Pulmonary artery endothelial cell (primary cell): ENCODE data around the gene GRAMD1B. TPM values are rescaled to one million over a fixed set of nuclear protein-coding genes. Genes with fewer than 3 reads are reported as not detected.
A peak's percentile ranks its signal among the peaks of the same experiment; 100 is the strongest.

ENCODE experiments used
- DNase-seq: peaks from one replicate; pipeline ENCODE4 v3.0.0-alpha.2; 2011; ENCODE audit warnings: low read depth, low spot score
- total RNA-seq: library from RNA; depleted of rRNA; stranded (reverse); fragments of >200 nt; gene quantifications from 2 replicates; pipeline ENCODE4 v1.2.3, GENCODE V29; 2014

Gene GRAMD1B
- total RNA-seq, 1 donor from 2014 or later, result 2.8 TPM

DNA sequence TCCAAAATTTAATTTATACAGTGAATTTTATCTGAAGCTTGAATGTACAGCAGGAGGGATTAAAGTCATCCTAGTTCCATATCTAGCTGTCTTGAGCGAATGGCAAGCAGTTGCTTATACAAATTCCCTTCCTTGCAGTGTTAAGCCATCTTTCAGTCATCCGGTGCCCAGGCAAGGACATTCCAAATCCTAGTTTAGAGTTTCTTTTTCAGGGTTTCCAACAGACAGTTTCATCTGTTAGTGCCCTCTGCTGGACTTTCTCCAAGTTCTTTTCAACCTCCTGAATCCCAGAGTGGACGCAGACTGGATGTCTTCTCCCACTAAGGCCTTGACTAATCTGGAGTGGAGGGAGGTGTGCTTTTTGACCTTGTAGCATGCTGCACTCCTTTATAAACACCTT lies 45.4 kb downstream of the GRAMD1B start:
- DNase-seq, result no peak

DNA sequence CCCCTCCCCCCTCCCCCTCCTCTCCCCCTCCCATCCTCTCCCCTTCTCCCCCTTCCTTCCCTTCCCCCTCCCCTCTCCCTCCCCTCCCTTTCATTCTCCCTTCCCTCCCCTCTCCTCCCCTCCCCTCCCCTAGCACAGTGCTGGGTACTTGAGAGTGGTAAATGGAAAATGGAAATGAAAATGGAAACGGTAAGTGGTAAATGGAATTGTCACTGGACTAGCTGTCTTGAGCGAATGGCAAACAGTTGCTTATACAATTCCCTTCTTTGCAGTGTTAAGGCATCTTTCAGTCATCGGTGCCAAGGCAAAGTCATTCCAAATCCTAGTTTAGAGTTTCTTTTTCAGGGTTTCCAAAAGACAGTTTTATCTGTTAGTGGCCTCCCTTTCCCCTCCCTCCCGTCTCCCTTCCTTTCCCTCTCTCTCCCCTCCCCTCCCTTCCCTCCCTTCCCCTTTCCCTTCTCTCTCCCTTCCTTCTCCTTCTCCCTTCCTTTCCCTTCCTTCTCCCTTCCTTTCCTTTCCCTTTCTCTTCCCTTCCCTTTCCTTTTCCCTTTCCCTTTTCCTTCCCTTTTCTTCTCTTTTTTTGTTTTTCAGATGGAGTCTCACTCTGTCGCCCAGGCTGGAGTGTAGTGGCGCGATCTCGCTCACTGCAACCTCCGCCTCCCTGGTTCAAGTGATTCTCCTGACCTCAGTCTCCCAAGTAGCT lies 47.3 kb downstream of the GRAMD1B start:
- DNase-seq, result no peak

DNA sequence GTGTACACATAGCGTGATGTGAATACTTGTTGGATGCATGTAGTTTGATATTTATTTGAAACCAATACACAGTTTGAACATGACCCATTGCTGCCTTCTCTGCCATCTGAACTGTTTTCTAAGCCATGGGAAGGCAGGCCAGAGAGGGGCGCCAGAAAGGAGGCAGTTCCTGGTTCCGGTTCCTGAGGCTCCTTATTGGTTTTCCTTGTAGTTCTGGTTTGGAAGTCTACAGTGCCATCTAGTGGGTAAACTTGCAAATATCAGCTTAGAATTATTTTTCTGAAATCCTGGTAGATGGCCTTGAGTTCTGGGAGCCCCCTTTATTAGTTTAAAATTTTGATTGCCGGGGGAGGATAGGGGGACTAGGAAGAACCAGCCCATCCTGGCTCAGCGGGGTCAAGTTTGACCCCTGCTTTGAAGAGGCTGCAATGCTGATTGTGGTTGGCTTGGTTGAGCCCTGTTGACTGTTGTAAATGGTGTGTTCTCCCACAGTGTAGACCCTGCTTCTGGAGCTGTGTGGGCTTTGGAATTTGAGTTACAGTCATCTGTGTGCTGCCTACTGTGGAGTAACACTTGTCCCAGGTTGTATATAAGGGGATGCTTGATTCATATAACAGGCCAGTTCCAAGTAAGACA lies 48.4 kb downstream of the GRAMD1B start:
- peak; percentile 46 for DNase-seq

DNA sequence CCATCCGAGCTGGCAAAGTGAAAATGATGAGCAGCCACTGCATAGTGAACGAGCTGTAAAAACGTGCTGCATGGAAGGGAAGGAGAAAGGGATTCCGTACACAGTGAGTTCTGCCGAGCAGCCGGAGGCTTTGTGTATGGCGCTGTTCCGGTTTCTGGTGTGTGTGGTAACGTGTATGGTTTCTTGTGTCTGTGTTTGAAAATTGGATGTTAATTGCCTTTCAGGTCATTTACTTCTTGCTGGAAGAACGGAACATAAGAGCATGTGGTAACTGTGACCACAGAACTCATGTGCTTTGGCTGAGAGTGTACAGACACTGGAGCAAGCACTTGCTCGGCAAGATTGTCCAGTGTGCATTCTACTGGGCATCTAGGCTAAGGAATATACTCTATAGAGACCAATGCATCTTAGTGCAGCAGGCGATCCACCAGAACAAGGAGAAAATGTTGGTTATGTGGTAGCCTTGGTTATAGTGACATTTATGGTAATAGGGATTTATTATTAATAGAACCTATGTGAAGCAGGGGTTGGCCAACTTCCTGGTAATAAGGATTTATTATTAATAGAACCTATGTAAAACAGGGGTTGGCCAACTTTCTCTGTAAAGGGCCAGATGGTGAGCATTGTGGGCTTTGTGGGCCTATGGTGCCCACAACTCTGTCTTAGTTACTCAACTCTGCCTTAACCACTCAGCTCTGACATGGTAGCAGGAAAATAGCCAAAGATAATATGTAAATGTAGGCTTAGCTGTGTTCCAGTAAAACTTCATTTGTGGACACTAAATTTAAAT lies 49.2 kb downstream of the GRAMD1B start:
- no peak for DNase-seq

DNA sequence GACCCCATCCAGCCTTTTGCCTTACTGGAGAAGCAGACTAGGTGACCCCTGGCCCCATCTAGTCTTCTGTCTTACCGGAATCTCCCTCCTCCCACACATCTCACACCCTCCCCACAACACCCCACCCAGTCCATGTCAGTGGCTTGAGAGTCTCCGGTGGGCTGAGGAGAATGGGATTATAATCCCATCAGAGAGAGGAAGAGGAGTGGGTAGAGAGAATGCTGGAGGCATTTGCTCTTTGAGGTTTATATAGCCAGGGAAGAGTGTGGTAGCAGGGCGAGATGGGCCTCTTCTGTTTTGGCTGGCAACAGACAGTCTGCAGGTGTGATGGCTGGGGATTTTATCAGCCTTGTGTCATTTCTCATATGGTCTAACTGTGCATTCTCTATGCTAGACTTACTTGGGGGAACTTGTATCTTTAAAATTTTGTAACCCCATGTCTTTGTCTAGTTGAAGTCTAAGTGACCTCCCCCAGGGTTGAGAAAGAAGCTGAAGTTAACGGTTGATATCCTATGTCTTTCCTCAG lies 50.3 kb downstream of the GRAMD1B start:
- no peak for DNase-seq

DNA sequence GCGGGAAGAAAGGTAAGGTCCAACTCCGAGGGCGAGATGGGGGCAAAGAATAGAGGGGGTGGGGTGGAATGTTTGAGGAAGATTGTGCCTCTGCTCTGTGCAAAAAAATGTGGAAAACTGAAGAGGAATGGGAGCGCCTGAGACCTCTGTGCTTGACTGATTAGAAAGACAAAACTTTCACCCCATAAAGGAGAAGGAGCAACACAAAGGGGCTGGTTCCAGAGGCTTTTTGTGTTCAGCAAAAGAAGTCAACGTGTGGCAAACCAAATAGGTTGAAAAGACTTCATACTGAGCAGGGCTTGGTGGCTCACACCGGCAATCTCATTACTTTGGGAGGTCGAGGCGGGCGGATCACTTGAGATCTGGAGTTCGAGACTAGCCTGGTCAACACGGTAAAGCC lies 50.8 kb downstream of the GRAMD1B start:
- no peak for DNase-seq

DNA sequence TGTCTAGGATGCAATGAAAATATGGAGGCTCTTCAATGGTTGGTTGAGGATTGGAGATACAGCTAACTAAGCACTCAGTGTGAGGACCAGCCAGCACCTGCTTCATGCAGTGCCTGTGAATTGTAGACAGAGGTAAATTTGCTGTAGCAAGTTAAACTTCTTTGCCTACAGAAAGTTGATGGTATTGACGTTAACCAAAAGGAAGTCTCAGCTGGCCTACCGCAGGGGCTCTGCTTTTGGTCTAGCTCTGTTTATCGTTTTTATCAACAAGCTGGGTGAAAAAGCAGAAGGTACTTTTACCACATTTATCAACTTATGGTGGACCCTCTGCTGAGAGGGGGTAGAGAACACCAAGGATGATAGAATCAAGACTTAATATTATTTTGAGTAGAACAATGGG lies 51.6 kb downstream of the GRAMD1B start:
- DNase-seq, result no peak

DNA sequence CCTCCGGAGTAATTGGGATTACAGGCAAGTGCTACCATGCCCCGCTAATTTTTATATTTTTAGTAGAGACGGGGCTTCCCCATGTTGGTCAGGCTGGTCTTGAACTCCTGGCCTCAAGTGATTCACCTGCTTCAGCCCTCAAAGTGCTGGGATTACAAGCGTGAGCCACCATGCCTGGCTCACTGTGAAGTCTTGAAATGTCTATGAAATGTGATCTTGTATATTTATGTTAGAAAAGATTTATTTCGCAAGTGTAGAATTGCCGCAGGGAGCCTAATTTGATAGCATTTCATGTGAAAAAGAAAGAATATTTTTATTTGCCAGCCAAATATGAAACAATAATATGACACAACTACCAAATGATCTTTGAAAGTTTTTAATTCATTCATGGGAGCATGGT lies 52.1 kb downstream of the GRAMD1B start:
- DNase-seq, result no peak

DNA sequence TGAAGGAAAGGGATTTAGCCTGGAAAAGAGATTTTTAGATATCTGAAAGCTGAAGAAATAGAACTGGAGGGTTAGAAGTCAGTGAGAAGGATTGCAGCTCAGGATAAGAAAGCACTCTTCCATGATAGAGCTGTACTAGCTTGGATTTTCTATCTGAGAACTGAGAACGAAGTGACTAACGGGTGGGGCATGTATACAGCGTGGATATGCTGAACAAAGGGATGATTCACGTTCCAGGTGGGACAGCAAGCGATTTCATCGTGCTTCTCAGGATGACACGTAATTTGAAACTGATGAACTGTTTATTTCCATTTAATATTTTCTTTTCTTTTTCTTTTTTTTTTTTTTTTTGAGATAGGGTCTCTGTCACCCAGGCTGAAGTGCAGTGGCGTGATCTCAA lies 53.0 kb downstream of the GRAMD1B start:
- no peak for DNase-seq

DNA sequence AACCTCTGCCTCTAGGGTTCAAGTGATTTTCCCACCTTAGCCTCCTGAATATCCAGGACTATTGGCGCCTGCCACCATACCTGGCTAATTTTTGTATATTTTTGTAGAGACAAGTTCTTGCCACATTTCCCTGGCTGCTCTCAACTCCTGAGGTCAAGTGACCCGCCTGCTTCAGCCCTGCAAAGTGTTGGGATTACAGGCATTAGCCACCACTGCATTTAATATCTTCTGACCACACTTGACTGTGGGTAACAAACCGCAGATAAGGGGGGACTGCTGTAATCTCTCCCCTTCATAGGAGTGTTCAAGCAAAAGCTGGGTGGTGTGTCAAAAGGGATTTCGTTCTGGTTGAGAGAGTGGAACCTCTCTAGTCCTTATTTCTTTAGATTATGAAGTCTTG lies 53.4 kb downstream of the GRAMD1B start:
- no peak for DNase-seq

DNA sequence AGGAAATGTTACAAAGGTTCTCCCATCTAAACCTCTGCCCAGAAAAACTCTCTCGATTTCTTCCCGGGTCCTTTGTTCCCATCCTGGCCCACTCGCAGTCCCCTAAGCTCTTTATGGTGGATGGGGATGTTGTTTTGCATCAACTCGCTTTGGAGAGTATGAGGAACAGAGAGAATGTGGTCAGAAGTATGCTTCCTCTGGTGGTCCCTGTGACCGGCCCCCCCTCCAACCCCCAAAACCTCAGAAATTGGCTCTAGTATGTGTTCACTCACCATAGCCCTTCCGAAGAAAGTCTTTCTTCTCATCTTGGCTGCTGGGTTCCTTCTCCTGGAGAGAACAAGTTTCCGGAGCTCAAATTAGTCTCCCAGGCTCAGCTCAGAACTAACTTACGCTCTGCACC lies 54.4 kb downstream of the GRAMD1B start:
- DNase-seq, result no peak

DNA sequence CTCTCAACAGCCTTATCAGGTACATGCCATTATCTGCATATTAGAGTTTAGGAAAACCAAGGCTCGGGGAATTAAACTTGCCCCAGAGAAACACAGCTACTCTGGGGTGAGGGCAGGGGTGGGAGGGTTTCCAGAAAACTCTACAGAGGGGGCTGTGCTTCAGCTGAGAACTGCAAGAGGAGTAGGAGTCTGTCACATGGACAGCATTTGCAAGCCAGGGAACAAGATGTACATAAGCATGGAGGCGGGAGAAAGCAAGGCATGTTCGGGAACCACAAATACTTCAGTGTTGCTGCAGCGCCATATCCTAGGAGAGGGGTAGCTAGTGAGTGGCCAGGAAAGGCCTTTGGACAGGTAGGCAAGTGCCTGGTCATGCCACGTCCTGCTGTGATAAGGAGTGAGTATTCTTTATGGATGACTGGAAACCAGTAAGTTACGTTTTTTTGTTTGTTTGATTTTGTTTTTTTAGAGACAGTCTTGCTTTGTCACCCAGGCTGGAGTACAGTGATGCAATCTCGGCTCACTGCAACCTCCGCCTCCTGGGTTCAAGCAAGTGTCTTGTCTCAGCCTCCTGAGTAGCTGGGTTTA lies 57.2 kb downstream of the GRAMD1B start:
- DNase-seq, result no peak

DNA sequence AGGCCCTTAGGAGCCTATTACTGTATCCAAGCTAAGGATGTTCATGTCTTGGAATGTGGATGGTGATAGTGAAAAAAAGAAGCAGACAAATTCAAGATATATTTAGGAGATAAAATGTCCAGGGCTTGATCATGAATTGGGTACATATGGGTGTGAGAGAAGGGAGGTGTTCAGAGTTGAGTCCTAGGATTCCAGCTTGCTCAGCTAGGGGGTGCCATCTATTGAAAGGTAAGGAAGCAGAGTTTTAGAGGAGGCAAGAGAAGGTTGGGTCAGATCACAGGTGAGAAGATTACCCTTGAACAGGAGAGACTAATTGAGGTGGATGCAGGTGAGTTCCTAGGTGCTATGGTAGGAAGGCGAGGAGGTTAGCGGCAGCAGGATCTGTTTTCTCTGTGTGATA lies 60.5 kb downstream of the GRAMD1B start:
- no peak for DNase-seq

DNA sequence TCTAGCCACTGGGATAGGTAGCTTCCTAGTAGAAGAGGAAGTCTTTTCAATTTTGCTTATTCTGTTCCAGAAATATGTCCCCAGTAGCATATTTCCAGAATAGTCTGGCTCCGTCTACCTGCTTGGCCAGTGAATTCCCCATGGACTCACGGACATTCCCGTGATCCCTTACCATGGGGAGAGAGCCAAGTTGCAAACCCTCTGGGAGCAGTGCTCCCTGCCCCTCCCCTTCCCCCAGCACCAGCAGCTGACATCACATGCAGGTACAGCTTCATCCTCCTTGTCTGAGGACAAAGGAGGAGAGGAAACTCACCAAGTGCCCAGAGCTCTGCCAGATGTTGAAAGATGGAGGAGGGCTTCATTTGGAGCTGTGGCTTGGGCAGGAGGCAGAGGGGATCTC lies 61.2 kb downstream of the GRAMD1B start:
- no peak for DNase-seq

DNA sequence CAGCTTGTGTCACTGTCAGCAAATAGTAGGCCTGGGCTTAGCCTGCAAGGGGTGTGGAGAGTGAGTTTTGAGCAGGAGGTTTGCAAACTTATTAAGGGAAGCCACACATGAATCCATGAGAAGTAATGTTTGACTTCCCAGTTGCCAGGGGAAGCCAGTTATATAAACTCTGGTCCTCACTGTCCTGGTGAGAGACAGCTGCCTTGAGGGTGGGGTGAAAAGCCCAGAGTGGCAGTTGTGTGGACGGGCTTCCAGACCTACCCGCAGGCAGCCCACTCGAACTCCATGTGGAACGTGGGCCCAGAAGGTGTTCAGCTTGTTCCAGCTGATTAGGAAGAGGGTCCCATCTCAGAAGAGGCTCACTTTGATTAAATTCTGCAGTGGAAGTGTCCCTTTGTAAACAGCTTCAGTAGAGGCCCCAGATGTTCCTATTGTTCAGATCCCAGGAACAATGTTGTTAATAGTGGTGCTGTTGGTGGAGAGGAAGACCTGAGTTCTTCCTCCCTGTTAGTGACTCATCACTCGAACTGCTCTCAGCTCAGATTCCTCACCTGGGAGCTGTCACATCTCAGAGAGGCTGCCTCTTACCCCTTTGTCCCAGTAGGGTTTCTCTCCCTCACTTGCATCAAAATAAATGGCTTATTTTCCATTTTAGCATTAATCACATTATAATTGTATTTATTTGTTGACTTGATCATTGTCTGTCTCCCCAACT lies 63.4 kb downstream of the GRAMD1B start:
- no peak for DNase-seq

DNA sequence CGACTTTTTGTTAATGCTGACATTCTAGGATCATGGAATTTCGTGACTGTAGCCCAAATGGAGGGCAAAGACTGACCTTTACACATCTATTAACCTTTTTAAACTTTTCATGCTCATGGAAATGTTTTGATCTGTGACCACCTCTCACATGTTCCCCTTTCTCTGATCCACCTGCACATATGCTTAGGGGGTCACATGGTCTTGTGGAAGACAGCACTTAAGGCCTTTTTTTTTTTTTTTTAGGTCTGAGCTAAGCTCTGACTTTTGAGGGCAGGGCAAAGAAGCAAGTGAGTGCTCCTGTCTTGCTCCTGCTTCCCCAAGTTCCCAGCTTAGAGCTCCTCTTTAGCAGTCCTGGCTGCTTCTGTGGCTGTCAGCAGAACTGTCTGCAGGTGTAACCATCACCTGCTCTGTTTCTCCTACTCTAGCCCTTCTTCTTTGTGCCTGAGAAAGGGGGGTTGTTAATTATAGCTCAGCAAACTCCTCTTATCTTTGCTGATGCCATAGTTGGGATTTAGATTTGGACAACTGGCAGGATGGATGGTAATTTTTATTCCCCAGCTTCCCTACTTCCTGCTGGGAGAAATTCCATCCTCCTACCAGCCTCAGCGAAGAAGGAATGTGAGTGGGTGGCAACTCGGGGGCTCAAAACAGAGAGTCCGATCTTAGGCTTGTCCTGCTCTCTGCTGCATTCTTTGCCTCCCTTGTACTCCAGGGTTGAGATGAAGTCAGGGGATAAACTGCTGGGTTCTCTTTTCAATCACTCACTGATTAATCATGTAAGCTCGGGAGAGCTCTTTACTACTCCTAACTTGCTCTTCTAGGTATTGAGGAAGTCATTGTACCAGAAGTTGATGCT lies 64.4 kb downstream of the GRAMD1B start:
- DNase-seq, result no peak

DNA sequence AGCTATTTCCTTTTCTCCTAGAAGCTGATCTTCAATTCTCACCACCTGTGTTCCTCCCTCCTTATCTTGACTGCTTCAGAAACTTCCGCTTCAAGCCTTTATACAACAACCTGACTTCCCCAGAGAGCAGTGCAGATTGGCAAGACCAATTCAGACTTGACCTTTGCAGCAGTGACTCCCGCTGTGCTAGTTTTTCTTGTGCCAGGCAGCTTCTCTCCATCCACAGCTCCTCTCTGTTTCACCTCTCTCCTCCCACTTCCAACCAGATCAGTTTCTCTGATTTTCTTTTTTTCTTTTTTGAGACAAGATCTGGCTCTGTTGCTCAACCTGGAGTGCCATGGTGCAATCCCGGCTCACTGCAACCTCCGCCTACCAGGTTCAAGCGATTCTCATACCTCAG lies 74.3 kb downstream of the GRAMD1B start:
- no peak for DNase-seq

DNA sequence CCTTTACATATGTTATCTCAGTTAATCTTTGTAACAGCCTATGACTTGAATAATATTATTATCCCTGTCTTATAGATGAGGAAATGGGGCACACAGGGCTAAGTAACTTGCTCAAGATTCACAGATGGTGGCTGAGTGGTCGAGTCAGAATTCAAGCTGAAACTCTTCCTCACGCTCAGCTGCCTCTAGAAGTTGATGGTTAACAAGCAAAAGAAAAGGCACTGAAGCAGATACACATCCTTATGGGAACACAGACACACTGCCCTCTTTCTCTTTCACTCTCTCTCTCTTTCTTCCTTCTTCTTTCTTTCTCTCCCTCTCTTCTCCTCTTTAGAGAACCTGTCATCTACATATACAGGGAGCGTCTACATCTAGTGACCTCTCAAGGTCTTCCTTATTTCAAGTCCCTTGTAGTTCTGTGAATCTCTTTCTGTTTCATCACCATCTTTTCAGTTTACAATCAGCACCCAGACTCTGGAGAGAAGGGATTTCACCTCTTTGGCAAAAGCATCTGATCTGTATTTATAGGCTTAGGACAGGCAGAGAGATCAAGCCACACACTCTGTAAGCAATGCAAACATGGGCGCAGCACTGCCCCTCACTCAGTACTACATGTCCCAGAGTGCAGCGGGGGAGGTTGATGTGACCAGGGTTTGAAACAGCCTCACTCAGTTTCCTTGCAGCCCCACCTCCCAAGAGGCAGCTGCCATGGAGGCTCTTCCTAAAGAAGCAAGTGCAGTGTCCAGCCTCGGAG lies 75.7 kb downstream of the GRAMD1B start:
- no peak for DNase-seq

DNA sequence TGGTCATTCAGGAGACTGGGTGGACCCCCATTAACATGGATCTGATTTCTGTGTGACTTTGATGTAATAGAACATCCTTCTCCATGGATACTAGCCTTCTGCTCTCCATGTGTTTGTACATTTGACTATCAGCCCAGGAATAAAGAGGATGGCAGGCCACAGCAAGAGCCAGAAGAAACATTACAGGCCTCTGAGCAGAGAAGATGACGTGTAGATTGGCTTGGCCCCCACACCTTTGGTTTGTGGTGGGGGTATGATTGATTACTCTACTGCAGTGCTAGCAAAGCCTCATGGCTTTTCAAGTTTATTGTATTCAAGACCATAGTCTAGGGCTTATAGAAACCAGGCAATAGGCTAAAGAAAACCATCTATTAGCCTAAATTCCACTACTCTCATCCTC lies 77.0 kb downstream of the GRAMD1B start:
- no peak for DNase-seq
